HG02852 (cell line): ENCODE results near the gene SCGB1A1.
"Not testable (repeated sequence)": the region's sequence is repeated elsewhere in the genome, so short reads cannot be mapped to it uniquely, and the experiment has no call there.

Experiments used
- ATAC-seq: cut with Tn5 transposase; IDR thresholded peaks from one replicate; pipeline ENCODE4 v1.9.1; 2021; ENCODE audit warnings: mild to moderate bottlenecking, moderate library complexity; ENCODE audit not compliant: unreplicated experiment

SCGB1A1 gene, protein sequence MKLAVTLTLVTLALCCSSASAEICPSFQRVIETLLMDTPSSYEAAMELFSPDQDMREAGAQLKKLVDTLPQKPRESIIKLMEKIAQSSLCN

DNA sequence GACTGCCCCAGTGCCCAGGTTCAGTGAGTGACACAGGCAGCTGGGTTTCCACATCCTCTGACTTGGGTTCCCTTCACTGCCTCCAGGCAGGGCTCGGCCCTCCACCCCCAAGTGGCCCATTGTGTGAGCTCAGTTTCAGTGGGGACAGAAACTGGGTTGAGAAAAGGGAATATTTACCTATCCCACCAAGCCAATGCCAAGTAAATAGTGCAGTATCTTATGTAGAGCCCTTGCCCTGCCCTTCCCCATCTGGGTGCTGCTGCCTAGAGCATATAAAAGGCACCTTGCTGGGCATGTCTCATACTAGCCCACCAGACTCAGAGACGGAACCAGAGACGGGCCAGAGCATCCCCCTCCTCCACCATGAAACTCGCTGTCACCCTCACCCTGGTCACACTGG lies at the start of gene SCGB1A1:
SCGB1A1 (plus strand) TSS at position 301 of the 400 bp plus-strand sequence; CDS start at position 364, 63 bp downstream.
- no peak for ATAC-seq

DNA sequence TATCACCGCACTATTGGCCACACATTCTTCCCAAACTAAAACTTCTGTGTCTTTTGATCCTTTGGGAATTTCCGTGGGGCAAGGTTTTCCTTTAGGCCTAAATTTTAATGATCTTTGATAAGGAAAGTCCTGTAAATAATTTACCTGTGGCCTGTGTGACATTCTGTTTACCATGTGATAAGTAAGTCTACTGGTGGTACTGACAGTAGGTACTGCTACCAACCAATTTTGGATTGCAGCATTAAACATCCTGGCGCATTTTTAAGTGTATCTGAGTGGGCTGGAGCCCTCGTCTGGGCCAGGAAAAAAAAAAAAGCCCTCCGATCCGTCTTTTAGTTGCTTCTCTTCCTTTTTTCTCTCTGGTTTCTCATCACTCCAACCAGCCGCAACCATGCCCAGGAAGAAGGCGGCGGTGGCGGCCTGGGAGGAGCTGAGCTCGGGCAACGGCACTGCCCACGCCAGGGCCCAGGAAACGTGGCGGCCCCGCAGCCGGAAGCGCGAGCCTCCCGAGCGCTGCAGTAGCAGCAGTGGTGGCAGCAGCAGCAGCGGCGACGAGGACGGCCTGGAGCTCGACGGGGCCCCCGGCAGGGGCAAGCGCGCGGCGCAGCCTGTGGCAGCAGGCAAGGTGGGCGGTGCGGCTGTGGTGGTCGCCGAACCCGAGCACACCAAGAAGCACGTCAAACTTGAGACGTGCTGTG lies 47.9 kb upstream of the SCGB1A1 start:
- ATAC-seq, result no peak

DNA sequence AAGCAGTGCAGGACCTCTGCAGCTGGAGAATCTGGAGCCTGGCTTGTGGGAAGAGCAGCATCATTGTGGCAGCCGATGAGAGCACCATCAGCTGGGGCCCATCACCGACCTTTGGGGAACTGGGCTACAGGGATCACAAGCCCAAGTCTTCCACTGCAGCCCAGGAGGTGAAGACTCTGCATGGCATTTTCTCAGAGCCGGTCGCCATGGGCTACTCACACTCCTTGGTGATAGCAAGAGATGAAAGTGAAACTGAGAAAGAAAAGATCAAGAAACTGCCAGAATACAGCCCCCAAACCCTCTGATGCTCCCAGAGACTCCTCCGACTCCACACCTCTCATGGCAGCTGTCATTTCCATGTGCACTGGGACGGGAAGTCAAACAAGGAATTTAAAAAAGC lies 46.0 kb upstream of the SCGB1A1 start:
- no peak for ATAC-seq

DNA sequence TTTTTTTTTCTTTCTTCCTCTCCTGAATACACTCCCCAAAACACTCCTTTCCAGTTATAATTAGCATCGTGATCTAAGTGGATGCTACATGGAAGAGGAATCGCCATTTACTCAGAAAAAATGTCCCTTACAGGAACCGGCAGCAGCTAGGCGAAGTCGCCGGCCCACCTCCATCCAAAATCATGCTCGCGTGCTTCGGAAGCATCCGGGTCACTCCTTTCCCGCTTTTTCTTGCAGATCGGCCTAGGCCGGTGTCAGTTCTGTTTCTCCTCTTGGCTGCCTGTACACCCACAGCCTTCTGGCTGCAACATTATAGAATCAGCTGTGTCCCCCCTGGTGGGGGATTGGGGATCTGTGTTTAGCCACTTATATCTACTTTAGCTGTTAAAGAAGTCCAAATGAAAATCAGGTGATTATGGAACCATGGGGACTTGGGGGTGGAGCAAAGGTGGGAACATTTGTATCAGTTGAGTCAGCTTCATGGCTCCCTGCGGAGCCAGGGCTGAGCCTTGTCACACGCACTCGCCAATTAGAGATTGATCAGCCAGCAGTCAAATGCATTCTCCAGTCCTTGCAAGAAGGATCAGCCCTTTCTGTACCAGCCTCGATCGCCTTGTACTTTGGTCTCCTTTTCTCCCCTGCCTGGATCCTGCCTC lies 45.2 kb upstream of the SCGB1A1 start:
- no peak for ATAC-seq

DNA sequence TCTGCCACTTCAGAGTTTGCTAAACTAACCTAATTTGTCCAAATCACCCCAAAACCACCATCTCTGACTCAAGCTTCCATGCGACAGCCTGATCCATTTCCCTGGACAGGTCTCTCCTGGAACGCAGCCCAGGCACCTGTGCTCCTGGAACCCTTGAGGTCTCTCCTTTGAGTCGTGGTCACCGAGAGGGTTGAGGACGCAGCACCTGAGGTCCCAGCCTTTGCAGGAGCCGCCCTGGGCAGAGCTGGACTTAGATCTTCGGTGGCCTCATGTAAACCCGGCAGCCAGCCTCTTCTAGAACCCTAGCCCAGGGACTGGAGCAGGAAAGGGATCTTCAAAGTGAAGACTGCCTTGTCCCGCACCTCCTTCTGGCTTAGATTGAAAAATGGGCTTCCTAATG lies 44.0 kb upstream of the SCGB1A1 start:
- ATAC-seq, result no peak

DNA sequence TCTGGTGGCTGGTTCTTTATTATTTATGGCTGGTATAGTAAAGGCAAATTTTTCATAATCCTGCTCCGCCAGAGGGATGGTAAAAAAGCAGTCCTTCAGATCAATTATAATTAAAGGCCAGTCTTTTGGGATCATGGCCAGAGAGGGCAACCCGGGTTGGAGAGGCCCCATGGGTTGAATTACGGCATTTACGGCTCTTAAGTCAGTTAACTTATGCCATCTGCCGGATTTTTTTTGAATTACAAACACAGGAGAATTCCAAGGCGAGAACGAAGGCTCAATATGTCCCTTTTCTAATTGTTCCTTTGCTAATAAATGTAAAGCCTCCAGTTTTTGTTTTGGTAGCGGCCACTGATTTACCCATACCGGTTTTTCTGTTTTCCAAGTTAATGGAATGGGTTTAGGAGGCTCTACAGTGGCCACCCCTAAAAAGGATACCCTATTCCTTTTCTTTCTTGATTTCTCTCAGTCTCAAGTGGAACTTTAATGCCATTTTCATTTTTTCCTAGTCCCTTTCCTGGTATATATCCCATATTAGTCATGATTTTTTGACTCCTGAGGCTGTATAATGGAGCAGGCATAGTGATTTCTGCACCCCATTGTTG lies 40.3 kb upstream of the SCGB1A1 start:
- ATAC-seq, result not testable (repeated sequence)

DNA sequence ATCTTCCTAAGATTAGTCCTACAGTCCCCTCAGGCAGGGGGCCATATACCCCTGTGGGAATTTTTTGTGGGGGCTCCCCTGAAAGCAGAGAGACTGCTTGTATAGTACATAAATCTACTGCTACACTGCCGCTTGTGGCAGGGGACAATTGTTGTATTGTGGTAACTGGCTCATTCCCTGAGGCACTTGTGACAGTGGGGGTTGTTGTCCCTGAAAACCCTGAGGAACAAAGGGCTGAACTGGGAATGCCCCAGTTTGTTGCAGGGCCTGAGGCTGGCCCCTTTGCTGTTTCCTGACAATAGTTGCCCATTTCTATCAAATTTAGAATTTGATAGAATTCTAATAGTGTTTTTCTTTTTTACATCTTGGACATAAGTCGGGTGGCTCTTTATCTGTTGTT lies 39.2 kb upstream of the SCGB1A1 start:
- ATAC-seq, result not testable (repeated sequence)

DNA sequence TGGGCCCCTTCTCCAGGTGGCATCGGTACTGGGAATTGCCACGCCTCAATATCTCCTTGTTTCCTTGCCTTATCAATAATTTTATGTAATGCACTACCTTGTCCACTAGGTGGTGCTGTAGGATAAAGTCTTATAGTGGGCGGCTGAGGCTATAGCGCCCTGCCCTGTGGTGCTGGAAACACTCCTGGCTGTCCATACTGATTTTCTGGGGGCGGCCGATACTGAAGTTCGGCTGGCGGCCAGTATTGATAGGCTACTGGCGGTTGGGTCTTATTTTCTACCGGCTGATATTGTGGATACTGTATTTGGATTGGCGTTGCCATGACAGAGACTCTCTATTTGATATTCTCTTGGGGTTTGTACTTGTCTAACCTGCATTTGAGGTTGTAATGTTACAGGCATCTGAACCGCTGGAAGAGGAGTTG lies 38.0 kb upstream of the SCGB1A1 start:
- not testable (repeated sequence) for ATAC-seq

DNA sequence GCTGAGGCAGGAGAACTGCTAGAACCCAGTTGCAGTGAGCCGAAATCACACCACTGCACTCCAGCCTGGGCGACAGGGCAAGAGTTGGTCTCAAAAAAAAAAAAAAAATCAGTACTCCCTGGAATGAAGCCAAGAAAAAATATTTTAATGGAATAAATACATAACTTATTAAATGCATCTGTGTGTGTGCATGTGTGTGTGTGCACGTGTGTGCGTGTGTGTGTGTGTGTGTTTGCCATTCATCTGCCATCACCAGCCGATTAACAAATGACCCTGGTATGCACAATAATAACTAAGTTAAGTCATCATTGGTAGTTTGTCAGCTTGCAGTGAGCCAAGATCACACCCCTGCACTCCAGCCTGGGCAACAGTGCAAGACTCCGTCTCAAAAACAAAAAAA lies 35.0 kb upstream of the SCGB1A1 start:
- no peak for ATAC-seq

DNA sequence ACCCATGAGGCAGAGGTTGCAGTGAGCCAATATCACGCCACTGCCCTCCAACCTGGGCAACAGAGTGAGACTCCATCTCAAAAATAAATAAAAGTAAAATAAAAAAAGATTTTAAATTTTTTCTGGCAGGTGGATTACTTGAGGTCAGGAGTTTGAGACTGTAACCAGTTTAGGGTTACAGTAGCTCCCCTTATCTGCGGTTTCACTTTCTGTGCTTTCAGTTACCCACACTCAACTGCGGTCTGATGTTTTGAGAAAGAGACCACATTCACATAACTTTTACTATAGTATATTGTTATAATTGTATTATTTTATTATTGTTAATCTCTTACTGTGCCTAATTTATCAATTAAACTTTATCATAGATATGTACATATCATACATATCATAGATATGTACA lies 32.8 kb upstream of the SCGB1A1 start:
- ATAC-seq, result not testable (repeated sequence)

DNA sequence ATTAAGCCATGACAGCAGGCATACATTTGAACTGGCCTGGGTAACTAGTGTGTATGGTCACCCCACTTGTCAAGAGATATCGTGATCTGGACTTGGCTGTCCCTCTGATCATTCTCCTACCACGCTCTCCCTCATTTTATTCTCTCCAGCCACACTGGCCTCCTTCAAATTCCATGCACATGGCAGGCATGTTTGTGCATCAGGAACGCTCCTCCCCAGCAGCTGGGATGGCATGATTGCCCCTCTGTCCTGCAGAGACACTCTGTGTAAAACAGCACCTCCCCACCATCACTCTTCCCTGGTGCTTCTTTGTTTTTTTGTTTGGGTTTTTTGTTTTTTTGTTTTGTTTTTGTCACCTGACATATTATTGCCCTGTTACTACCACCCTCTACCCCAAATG lies 31.5 kb upstream of the SCGB1A1 start:
- ATAC-seq, result no peak

DNA sequence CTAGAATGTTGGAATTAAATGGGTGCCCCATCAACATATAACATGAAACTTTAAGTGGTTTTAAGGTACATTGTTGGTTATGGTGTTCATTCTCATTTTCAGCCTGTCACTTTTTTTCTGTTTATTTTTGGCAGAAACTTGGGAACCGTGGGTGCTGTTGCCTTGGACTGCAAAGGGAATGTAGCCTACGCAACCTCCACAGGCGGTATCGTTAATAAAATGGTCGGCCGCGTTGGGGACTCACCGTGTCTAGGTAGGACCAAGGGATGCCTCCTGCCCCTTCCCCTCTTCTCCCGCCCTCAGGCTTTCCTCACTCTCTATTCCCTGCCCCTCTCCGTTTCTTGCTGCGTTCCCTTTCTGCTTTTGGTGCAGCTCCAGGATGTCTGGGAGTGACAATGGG lies 29.8 kb upstream of the SCGB1A1 start:
- ATAC-seq, result no peak

DNA sequence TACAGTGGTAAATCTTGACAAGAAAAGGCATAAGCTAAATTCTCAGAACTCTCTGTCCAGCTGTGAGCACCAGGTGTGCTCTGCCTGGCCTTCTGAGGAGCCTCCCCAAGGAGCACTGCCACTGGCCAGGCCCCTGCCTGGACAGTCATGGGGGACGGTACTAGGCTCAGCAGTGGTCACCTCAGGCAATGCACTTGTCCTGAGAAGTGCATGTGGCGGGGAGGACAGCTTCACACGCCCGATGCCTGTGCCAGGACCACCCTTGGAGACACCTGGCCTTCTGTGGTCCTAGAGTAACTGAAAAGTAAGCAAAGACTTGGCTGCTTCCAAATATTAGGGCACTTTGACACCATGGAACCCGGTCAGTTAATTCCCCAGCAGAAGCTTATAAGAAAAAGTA lies 28.6 kb upstream of the SCGB1A1 start:
- ATAC-seq, result no peak

DNA sequence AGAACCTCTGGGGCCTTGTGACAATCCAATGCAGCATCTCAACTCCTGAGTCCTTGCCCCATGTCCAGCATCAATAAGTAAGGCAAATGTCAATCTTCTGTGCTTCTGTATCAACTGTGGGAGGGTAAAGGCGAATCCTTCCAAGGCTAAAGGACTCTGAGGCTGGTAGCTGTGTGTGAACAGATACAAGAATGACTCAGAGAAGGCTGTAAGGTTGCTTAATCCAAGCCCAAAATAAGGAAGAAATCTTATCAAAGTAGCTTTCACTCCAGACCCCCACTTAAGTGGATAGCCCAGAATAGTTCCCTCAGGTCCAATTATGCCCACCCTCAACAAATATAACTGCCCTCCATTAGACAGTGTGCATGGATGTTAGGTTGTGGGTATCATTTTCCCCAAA lies 28.1 kb upstream of the SCGB1A1 start:
- no peak for ATAC-seq

DNA sequence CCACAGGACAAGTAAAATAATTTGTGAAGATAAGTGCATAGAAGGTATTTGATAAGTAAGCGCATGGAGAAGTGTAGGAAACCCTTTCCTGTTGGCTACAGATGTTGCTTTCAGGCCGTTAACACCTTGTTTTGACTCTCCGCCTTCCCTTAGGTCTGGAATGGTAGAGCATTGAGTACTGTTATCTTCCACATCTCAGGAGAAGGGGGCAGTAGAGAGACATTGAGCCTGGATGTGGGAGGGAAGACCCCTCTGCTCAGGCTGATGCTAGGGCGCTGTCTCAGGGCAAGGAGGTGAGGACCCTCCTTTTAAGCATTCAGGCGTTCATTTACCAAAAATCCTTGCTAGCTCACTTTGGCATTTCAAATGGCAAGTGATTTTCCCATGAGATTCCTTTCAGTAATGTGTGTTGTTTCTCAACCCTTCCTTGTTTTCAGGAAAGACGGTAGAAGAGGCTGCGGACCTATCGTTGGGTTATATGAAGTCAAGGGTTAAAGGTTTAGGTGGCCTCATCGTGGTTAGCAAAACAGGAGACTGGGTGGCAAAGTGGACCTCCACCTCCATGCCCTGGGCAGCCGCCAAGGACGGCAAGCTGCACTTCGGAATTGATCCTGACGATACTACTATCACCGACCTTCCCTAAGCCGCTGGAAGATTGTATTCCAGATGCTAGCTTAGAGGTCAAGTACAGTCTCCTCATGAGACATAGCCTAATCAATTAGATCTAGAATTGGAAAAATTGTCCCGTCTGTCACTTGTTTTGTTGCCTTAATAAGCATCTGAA lies 27.0 kb upstream of the SCGB1A1 start:
- ATAC-seq, result no peak

DNA sequence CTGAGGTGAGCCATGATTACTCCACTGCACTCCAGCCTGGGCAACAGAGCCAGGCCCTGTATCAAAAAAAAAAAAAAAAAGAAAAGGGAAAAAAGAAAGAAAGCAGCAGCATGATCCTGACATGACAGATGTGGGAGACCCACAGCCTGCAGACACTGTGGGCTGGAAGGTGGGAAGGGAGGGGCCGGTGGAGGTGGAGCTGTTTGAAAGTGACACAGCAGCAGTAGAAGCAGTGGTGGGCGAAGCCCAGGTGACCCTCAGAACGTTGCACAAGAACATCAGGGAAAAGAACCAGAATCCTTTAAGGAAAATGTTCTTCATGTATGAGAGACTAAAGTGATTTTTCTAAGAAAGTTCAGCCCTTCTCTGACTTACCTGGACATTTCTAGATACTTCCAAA lies 26.3 kb upstream of the SCGB1A1 start:
- ATAC-seq, result no peak

DNA sequence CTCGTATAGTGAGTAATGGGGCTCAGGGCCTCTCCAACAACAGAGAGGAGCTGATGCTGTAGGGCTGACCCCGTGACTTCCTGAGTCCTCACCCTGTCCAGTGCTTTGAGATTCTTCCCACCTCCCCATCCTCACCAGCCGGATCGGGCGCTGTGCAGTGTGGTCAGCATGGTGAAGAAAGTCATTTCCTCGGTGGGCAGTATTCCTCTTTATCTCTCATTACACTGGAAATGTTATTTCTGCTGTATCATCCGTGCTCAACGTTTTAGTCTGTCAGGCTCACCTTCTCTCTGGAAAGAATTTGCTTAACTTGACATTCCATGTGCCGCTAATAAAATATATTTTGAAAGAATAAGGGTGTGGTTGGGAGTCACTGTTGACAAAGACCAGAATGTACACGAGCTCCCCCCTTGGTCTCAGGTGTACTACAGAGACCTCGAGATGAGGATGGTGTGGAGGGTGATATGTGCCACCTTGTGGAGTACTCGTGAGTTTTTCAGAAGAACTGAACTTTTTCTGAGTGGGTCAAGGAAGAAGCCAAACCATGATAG lies 25.7 kb upstream of the SCGB1A1 start:
- no peak for ATAC-seq

DNA sequence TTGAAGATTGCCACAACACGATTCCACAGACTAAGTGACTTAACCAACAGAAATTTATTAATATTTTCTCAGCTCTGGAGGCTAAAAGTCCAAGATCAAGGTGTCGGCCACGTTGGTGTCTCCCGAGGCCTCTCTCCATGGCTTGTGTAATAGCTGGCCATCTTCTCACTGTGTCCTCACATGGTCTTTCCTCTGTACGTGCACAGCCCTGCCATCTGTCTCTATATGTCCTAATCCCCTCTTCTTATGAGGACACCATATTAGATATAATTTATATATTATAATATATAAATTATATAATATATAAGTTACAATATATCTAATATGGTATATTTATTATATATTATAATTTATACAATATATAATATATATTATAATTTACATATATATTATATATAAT lies 25.1 kb upstream of the SCGB1A1 start:
- ATAC-seq, result no peak

DNA sequence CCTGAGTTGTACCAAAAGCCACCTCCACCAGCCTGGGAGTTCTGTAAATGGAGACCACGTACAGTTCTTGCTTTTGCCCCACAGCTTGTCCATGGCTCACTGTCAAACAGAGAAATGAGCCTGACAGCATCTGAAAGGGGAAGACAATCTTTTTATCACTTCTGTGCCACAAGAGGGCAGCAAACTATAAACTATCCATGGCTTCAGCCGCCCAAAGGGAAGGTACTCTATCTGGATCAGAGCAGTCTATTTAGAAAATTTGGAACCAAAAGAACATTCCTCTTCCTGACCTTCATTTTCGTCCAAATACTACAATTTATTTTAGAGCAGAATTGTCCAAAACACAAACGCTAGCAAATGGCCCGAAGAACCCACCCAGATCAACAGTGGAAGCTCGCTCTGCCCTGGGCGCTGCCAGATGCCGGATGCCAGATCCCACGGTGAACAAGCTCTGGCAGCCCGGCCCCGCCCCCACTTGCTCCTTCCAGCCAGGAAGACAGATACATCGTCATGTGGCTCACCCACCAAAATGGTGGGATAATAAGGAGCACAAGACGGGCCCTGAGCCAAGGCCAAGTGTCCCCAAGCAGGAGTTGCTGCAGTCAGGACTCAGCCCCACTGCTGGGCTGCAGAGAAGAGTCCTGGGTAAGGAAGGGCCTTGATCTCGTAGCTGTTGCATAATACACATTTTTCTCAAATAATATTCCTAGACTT lies 23.9 kb upstream of the SCGB1A1 start:
- no peak for ATAC-seq

DNA sequence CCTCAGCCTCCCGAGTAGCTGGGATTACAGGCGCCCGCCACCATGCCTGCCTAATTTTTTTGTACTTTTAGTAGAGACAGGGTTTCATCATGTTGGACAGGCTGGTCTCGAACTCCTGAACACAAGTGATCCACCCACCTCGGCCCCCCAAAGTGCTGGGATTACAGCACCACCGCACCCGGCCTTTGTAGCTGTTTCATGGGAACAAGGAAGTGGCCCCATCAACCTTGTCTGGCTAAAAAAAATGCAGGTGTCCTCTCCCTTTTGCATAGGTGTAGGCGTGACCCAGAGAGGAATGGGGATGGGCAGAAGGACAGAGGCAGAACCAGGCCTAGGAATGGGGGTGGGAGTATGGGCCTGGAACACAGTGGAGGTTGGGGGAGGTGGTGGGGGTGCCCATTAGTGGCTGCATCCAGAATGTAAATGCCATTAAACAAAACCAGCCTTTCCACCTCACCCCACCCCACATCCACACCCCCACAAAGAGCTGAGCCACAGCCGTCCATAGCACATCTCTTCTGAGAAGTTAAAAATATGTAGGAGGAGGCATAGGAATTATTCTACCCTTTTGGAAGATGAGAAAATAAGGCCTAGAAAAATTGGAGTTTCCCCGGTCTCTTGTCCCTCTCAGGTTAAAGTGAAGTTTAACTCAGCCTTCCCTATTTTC lies 22.8 kb upstream of the SCGB1A1 start:
- no peak for ATAC-seq
